Thoracic aorta (tissue), 2 donors: ENCODE data around the gene SRSF2. TPM values are rescaled to one million over a fixed set of nuclear protein-coding genes. Genes with fewer than 3 reads are reported as not detected.
"Not testable (repeated sequence)": the region's sequence is repeated elsewhere in the genome, so short reads cannot be mapped to it uniquely, and the experiment has no call there.

ENCODE experiments used
- ATAC-seq: fragments of 150-250 bp; one replicate; pipeline ENCODE4 v1.8.0; 2017; ENCODE audit warnings: low read depth; ENCODE audit not compliant: insufficient number of reproducible peaks, low FRiP score
- DNase-seq: peaks from one replicate; pipeline ENCODE4 v3.0.0-alpha.2; 2020; ENCODE audit warnings: low spot score
- H3K27ac ChIP-seq, 2 donors: fragments of 200-600 bp; sonication (generic); 1 replicate in 1 of 2; 2 replicates in 1 of 2; pipeline ENCODE4 v1.5.1; 2016; ENCODE audit warnings: mild to moderate bottlenecking in 2 of 2, moderate library complexity in 2 of 2
- H3K27me3 ChIP-seq: fragments of 200-600 bp; sonication (generic); replicated peaks from 2 replicates; pipeline ENCODE4 v1.6.0; 2016; ENCODE audit warnings: mild to moderate bottlenecking; ENCODE audit not compliant: insufficient read depth
- H3K36me3 ChIP-seq: fragments of 200-600 bp; sonication (generic); one replicate; pipeline ENCODE4 v1.5.1; 2016
- H3K4me1 ChIP-seq, 2 donors: fragments of 200-600 bp; sonication (generic); 1 replicate in 1 of 2; 2 replicates in 1 of 2; pipeline versions ENCODE4 v1.5.1 to v1.6.0; 2016; ENCODE audit warnings: low read depth in 2 of 2, mild to moderate bottlenecking in 1 of 2; ENCODE audit not compliant: control insufficient read depth in 1 of 2
- H3K4me3 ChIP-seq: fragments of 200-600 bp; sonication (generic); 2 replicates; pipeline ENCODE4 v1.5.1; 2016; ENCODE audit warnings: mild to moderate bottlenecking
- H3K9me3 ChIP-seq: fragments of 200-600 bp; sonication (generic); 2 replicates; pipeline ENCODE4 v1.5.1; 2016
- total RNA-seq, 2 donors: library from RNA; depleted of rRNA; stranded (reverse); fragments of >200 nt; gene quantifications; one replicate each; pipeline versions ENCODE4 v1.1.0 to v1.2.3, GENCODE V29; 2016
- TF ChIP-seq, protein P1 (sequence below): fragments of 200-600 bp; sonication (generic); IDR thresholded peaks from one replicate; pipeline ENCODE4 v1.5.1; 2019; ENCODE audit warnings: antibody characterized with exemption

SRSF2 gene
- total RNA-seq, 2 donors from 2014 or later: 265 to 266 TPM

DNA sequence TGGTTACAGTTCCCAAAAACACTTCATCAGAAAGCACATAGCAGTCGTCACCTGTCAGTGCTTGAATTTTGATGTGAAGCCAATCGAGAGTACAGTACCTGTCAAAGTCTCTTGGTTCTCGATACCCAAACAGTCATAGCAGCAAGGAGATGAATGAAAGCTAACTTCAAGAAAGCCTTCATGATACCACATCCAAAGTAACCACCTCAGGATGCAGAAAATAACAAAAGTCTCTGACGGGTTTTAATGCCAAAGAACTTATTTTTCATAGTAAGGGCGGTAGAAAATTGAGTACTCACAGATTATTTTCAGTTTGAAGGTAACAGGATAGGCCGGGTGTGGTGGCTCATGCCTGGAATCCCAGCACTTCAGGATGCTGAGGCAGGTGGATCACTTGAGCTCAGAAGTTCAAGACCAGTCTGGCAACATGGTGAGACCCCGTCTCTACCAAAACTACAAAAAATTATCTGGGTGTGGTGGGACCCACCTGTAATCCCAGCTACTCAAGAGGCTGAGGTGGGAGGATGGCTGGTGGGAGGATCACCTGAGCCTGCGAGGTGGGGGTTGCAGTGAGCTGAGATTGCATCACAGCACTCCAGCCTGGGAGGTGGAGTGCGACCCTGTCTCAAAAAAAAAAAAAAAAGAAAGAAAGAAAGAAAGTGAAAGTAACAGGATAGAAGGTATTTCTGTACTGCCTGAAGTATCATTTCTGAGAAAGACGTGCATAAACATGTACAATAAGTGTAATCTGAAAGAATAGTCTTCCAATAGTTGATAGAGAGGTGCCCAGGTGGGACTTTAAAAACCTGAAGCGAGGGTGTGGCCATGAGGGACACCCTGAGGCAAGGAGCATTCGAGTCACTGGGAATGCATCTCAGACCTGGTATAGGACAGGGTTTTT, 16.2 kb upstream of the SRSF2 start:
- no peak for ATAC-seq
- no peaks in the 10 kb centered on the region for H3K9me3 ChIP-seq
- DNase-seq: no peak
- no peak overlapping the region for H3K4me3 ChIP-seq
- no peaks in the 10 kb centered on the region for H3K4me1 ChIP-seq
- H3K27me3 ChIP-seq: no peaks in the 10 kb centered on the region
- H3K27ac ChIP-seq: no peak overlapping the region
- H3K36me3 ChIP-seq: peaks cover 16% of the 10 kb centered on the region
- TF ChIP-seq, protein P1, sequence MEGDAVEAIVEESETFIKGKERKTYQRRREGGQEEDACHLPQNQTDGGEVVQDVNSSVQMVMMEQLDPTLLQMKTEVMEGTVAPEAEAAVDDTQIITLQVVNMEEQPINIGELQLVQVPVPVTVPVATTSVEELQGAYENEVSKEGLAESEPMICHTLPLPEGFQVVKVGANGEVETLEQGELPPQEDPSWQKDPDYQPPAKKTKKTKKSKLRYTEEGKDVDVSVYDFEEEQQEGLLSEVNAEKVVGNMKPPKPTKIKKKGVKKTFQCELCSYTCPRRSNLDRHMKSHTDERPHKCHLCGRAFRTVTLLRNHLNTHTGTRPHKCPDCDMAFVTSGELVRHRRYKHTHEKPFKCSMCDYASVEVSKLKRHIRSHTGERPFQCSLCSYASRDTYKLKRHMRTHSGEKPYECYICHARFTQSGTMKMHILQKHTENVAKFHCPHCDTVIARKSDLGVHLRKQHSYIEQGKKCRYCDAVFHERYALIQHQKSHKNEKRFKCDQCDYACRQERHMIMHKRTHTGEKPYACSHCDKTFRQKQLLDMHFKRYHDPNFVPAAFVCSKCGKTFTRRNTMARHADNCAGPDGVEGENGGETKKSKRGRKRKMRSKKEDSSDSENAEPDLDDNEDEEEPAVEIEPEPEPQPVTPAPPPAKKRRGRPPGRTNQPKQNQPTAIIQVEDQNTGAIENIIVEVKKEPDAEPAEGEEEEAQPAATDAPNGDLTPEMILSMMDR: no peak

DNA sequence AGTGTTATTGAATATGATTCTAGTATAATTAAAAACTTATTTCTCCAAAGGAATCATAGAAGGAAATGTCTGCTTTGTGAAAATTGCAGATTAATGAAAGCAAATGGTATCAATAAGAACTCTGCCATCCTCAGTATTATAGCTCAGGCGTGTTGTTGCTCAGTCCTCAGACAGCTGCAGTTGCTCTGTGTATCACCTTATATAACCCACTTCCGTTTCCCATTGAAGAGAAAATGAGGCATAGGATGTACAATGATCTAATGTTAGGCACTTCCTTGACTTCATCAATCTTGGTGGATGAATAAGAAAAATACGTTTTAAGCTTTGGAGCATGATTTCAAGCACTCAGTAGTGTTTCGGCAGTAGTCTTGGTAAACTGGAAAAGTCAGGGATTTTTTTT, 14.9 kb upstream of the SRSF2 start:
- TF ChIP-seq, protein P1: no peak
- ATAC-seq (no peak), DNase-seq (no peak)
- Histone ChIP-seq H3K9me3 (no peaks in the 10 kb centered on the region), H3K36me3 (peaks cover 22% of the 10 kb centered on the region), H3K27me3 (no peaks in the 10 kb centered on the region), H3K27ac (no peak overlapping the region), H3K4me3 (no peak overlapping the region), H3K4me1 (no peaks in the 10 kb centered on the region)

DNA sequence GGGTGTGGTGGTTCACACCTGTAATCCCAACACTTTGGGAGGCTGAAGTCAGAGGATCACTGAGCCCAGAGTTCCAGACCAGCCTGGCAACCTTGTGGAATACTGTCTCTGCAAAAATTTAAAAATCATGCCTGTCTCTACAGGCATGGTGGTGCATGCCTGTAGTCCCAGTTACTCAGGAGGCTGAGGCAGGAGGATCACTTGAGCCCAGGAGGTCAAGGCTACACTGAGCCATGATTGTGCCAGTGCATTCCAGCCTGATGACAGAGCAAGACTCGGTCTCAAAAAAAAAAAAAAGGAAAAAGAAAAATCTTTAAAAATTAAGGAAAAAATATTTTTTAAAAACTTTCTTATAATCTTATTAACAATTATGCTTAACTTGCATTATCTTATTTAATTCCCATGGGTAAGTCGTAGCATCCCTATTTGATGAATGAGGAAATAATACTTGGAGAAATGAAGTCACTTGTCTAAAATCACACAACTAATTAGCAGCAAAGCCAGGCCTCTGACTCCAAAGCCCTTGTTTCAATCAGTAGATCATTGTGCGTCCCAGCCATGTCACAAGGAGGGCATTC, 14.4 kb upstream of the SRSF2 start:
- Histone ChIP-seq H3K27ac (no peak overlapping the region), H3K9me3 (no peaks in the 10 kb centered on the region), H3K27me3 (no peaks in the 10 kb centered on the region), H3K36me3 (peaks cover 26% of the 10 kb centered on the region), H3K4me3 (no peak overlapping the region), H3K4me1 (no peaks in the 10 kb centered on the region)
- TF ChIP-seq, protein P1: no peak
- DNase-seq (no peak), ATAC-seq (no peak)

DNA sequence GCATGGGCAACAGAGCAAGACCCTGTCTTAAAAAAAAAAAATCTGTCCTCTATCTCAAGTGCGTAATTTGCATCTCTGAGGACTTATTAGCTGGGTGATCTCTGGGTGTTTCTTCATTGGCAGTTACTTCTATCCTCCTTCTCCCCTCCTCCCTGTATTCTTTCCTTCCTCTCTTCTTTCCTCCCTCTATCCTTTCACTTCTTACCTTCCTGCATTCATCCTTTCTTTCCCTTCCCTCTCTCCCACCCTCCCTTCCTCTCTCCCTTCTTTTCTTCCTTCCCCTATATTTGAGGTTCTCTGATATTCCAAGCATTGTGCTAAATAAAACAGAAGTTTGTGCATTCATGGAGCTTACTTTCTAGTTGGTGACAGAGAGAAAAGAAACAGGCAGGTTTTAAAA, 11.5 kb upstream of the SRSF2 start:
- H3K9me3 ChIP-seq: no peaks in the 10 kb centered on the region
- TF ChIP-seq, protein P1: no peak
- no peaks in the 10 kb centered on the region for H3K27me3 ChIP-seq
- no peak for DNase-seq
- no peaks in the 10 kb centered on the region for H3K4me1 ChIP-seq
- H3K4me3 ChIP-seq: no peak overlapping the region
- no peak for ATAC-seq
- no peak overlapping the region for H3K27ac ChIP-seq
- peaks cover 35% of the 10 kb centered on the region for H3K36me3 ChIP-seq

DNA sequence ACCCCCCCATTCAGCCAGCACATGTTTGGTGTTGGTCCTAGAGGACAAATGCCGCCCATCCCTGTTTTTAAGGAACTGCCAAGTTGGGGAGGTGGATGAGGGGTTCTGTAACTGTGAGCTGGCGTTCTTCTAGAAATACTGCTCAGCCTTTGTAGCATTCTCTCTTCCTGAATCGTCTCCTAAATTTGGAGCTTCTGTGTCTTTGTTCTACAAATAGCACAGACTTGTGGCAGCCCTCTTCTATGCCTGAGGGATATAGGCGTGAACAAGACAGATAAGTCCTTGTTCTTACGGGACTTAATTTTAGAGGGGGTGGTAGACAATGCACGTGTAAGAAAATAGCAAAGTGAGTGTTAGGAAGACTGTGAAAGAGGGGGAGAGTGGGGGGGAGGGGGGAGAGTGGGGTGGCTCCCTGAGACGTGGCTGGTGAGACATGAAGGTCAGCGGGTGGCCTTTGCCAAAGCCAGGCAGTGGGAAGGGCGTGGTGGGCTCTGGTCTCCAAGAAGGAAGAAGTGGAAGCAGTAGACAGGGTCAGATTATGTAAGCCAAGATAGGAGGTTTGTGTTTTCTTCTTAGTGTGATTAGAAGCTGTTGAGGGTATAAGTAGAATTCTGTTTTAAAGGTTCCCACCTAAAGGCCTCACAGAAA, 10.7 kb upstream of the SRSF2 start:
- Histone ChIP-seq H3K27ac (no peak overlapping the region), H3K9me3 (no peaks in the 10 kb centered on the region), H3K4me1 (no peaks in the 10 kb centered on the region), H3K27me3 (no peaks in the 10 kb centered on the region), H3K36me3 (peaks cover 37% of the 10 kb centered on the region), H3K4me3 (no peak overlapping the region)
- DNase-seq: no peak
- TF ChIP-seq, protein P1: no peak
- no peak for ATAC-seq

DNA sequence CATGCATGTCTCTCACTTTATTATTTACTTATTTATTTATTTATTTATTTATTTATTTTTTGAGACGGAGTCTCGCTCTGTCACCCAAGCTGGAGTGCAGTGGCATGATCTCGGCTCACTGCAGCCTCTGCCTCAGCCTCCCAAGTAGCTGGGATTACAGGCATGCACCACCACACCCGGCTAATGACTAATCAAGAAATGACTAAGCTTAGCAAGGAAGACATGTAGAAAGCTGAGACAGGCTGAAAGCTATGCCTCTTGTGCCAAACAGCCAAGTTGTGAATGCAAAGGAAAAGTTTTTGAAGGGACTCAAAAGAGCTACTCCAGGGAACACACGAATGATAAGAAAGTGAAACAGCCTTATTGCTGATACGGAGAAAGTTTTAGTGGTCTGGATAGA, 8.7 kb upstream of the SRSF2 start:
- not testable (repeated sequence) for H3K27me3 ChIP-seq, H3K9me3 ChIP-seq, H3K27ac ChIP-seq, H3K4me3 ChIP-seq, H3K4me1 ChIP-seq, ATAC-seq, DNase-seq
- H3K36me3 ChIP-seq: peaks cover 37% of the 10 kb centered on the region
